ENCODE results near the gene SIGMAR1.

- TF ChIP-seq TAF1 (IDR thresholded peaks at IDR 0.05; ENCODE audit: low read depth) (no peak), REST (IDR thresholded peaks at IDR 0.05; ENCODE audit: low read depth) (no peak), YY1 (IDR thresholded peaks at IDR 0.05; ENCODE audit: low read depth) (no peak), EGR1 (IDR thresholded peaks at IDR 0.05) (no peak), EP300 (IDR thresholded peaks at IDR 0.05; ENCODE audit: borderline replicate concordance) (no peak), FOXM1 (IDR thresholded peaks at IDR 0.05; ENCODE audit: borderline replicate concordance, low read depth) (no peak), USF1 (IDR thresholded peaks at IDR 0.05) (no peak), NFIC (IDR thresholded peaks at IDR 0.05) (no peak), TCF12 (IDR thresholded peaks at IDR 0.05; ENCODE audit: low read depth) (no peak), CEBPB (IDR thresholded peaks at IDR 0.05) (no peak), ZBTB7A (IDR thresholded peaks at IDR 0.05; ENCODE audit: low read depth) (no peak), RAD21 (IDR thresholded peaks at IDR 0.05; ENCODE audit: low read depth) (no peak), TEAD4 (IDR thresholded peaks at IDR 0.05) (no peak)
- TF ChIP-seq, protein P1, sequence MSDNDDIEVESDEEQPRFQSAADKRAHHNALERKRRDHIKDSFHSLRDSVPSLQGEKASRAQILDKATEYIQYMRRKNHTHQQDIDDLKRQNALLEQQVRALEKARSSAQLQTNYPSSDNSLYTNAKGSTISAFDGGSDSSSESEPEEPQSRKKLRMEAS (IDR thresholded peaks at IDR 0.05) = no peak
These were observed 38.0 kb downstream of the SIGMAR1 start for GRCh38 chr9:34599546-34599945.
